Neuronal stem cell (in vitro differentiated cells): ENCODE data around the gene CRPPA. TPM values are rescaled to one million over a fixed set of nuclear protein-coding genes. Genes with fewer than 3 reads are reported as not detected.
A peak's percentile ranks its signal among the peaks of the same experiment; 100 is the strongest.

Source experiments
- DNase-seq: peaks from one replicate; pipeline ENCODE4 v3.0.0-alpha.2; 2013; ENCODE audit warnings: low spot score
- H2AFZ ChIP-seq: one replicate; pipeline ENCODE4 v1.6.1; 2013; ENCODE audit warnings: mild to moderate bottlenecking, low read length, inconsistent platforms
- H2AK5ac ChIP-seq: 2 replicates; pipeline ENCODE4 v1.6.1; 2013; ENCODE audit warnings: low read depth, mild to moderate bottlenecking, inconsistent platforms, low read length, moderate library complexity, mixed read lengths
- H2BK120ac ChIP-seq: 2 replicates; pipeline ENCODE4 v1.6.1; 2013; ENCODE audit warnings: low read depth, mild to moderate bottlenecking, inconsistent platforms, low read length, moderate library complexity, mixed read lengths
- H2BK12ac ChIP-seq: one replicate; pipeline ENCODE4 v1.6.1; 2013; ENCODE audit warnings: low read length, inconsistent platforms
- H2BK15ac ChIP-seq: 2 replicates; pipeline ENCODE4 v1.6.1; 2013; ENCODE audit warnings: mild to moderate bottlenecking, low read length, inconsistent platforms, mixed read lengths
- H2BK5ac ChIP-seq: one replicate; pipeline ENCODE4 v1.6.1; 2013; ENCODE audit warnings: inconsistent platforms, mild to moderate bottlenecking, low read length, moderate library complexity
- H3K14ac ChIP-seq: one replicate; pipeline ENCODE4 v1.6.1; 2013; ENCODE audit warnings: low read length, inconsistent platforms
- H3K18ac ChIP-seq: 2 replicates; pipeline ENCODE4 v1.6.1; 2013; ENCODE audit warnings: low read length, inconsistent platforms
- H3K23ac ChIP-seq: 2 replicates; pipeline ENCODE4 v1.6.1; 2013; ENCODE audit warnings: low read depth, mild to moderate bottlenecking, mixed read lengths, low read length, inconsistent platforms; ENCODE audit not compliant: poor library complexity
- H3K27ac ChIP-seq: replicated peaks from 3 replicates; pipeline ENCODE4 v1.5.1; 2013; ENCODE audit warnings: low read length, inconsistent platforms
- H3K27me3 ChIP-seq, 3 experiments: 2 replicates each; pipeline ENCODE4 v1.6.1; 2013; ENCODE audit warnings: low read length in 3 of 3, mild to moderate bottlenecking in 2 of 3, inconsistent platforms in 1 of 3, low read depth in 1 of 3, mixed read lengths in 1 of 3, moderate library complexity in 1 of 3; ENCODE audit not compliant: control insufficient read depth in 3 of 3, insufficient read depth in 3 of 3
- H3K36me3 ChIP-seq, 2 donors: replicated peaks in 1 of 2; 2 replicates each; pipeline ENCODE4 v1.6.1; 2013; ENCODE audit warnings: low read length in 2 of 2; ENCODE audit not compliant: control insufficient read depth in 2 of 2, insufficient read depth in 2 of 2
- H3K4ac ChIP-seq: 2 replicates; pipeline ENCODE4 v1.6.1; 2013; ENCODE audit warnings: inconsistent platforms, mild to moderate bottlenecking, low read length, moderate library complexity
- H3K4me1 ChIP-seq, 2 donors: 1 replicate in 1 of 2; 2 replicates in 1 of 2; pipeline ENCODE4 v1.6.1; 2013; ENCODE audit warnings: low read length in 2 of 2, low read depth in 1 of 2; ENCODE audit not compliant: control insufficient read depth in 2 of 2, insufficient read depth in 1 of 2
- H3K4me2 ChIP-seq: one replicate; pipeline ENCODE4 v1.6.1; 2013; ENCODE audit warnings: mild to moderate bottlenecking, low read length, inconsistent platforms; ENCODE audit not compliant: insufficient read depth, poor library complexity, severe bottlenecking
- H3K4me3 ChIP-seq, 2 donors: 2 replicates each; pipeline ENCODE4 v1.5.1; 2013; ENCODE audit warnings: low read length in 2 of 2, mild to moderate bottlenecking in 2 of 2, inconsistent platforms in 1 of 2, moderate library complexity in 1 of 2
- H3K79me1 ChIP-seq: one replicate; pipeline ENCODE4 v1.6.1; 2013; ENCODE audit warnings: low read depth, mild to moderate bottlenecking, inconsistent platforms, low read length, moderate library complexity
- H3K9ac ChIP-seq: one replicate; pipeline ENCODE4 v1.6.1; 2013; ENCODE audit warnings: mild to moderate bottlenecking, low read depth, low read length, inconsistent platforms; ENCODE audit not compliant: poor library complexity
- H3K9me3 ChIP-seq, 2 donors: replicated peaks in 1 of 2; 2 replicates each; pipeline versions ENCODE3 to v1.6.1; 2013; ENCODE audit warnings: low read length in 2 of 2, mild to moderate bottlenecking in 2 of 2, inconsistent platforms in 1 of 2, low read depth in 1 of 2, mixed read lengths in 1 of 2, moderate library complexity in 1 of 2; ENCODE audit not compliant: control insufficient read depth in 2 of 2, insufficient read depth in 1 of 2
- H4K8ac ChIP-seq: one replicate; pipeline ENCODE4 v1.6.1; 2013; ENCODE audit warnings: low read depth, mild to moderate bottlenecking, inconsistent platforms, low read length, moderate library complexity
- H4K91ac ChIP-seq: one replicate; pipeline ENCODE4 v1.6.1; 2013; ENCODE audit warnings: low read length, low read depth, mild to moderate bottlenecking, inconsistent platforms; ENCODE audit not compliant: poor library complexity
- WGBS, 2 donors: extraction: QIAGEN DNeasy Blood & Tissue Kit; methylation state at CpG; one replicate each; pipeline ENCODE4 v1.1.7; 2013; ENCODE audit warnings: missing lambda C conversion rate in 2 of 2, mixed read lengths in 1 of 2; ENCODE audit not compliant: insufficient read length in 2 of 2, insufficient replicate concordance in 1 of 2; ENCODE audit errors: extremely low coverage in 2 of 2; 5-methylcytosine and 5-hydroxymethylcytosine counted together
- polyA plus RNA-seq, 2 experiments: library from polyadenylated mRNA; stranded (reverse); fragments of 200-250 nt; gene quantifications; one replicate each; pipeline ENCODE4 v1.2.3, GENCODE V29; 2013

CRPPA gene
- polyA plus RNA-seq (2013, experiment 1 of 2), result 0.53 TPM
- polyA plus RNA-seq (2013, experiment 2 of 2), result 0.55 TPM

DNA sequence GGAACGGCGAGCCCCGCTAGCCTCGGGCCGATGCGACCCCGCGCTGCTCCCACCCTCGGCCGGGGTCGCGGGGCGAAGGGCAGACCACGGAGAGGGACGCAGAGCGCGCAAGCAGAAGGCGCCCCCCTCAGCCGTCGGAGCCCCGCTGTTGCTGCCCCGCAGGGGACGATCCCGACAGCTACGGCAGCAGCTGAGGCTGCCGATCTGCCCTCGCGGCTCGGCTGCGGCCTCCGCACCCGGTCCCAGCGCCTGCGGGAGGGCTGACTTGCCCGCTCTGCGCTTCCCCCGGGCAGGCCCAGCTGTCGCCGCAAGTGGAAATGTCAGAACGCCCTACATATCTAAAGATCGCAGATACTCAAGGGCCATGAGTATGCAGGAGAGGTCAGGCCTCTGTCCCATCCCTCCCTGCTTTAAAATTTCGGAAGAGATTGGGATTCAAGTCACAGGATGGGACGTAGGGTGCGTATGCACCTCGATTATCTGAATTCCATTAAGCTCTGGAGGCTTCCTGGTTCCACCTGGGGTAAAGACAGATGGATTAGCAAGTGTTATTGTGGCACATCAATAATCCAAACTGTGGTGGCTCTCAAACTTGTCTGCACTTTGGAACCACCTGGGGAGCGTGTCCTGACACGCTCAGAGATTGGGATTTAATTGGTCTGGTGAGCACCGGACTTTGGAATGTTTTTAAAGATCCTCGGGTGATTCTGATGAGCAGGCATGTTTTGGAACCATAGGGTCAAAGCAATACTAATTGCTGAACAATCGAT lies at the start of gene CRPPA:
CRPPA (minus strand) TSS at position 206 of the 770 bp plus-strand sequence. CDS start 216 bp downstream, outside the sequence.
- Histone ChIP-seq H2BK120ac (peak within 1 kb of the TSS; percentile 82), H3K9ac (peak within 1 kb of the TSS; percentile 87), H2BK15ac (peak within 1 kb of the TSS; percentile 59), H3K36me3 (no peaks in the 10 kb centered on the region), H4K91ac (peak within 1 kb of the TSS; percentile 76), H3K23ac (peak within 1 kb of the TSS; percentile 83), H3K4me3 (peak within 1 kb of the TSS; percentile 31 to 85), H2AK5ac (no peak within 1 kb of the TSS), H3K4me2 (peak within 1 kb of the TSS; percentile 89), H2BK12ac (no peak within 1 kb of the TSS), H3K79me1 (no peaks in the 10 kb centered on the region), H3K27me3 (no peaks in the 10 kb centered on the region), H3K27ac (peak within 1 kb of the TSS; percentile 83), H3K4ac (peak within 1 kb of the TSS; percentile 60), H2AFZ (peak within 1 kb of the TSS; percentile 73), H3K9me3 (peaks cover 0 to 6% of the 10 kb centered on the region in 2 donors), H3K18ac (peak within 1 kb of the TSS; percentile 98), H2BK5ac (peak within 1 kb of the TSS; percentile 68), H4K8ac (peak within 1 kb of the TSS; percentile 97), H3K4me1 (peaks cover 0 to 10% of the 10 kb centered on the region in 2 donors), H3K14ac (peak within 1 kb of the TSS; percentile 98)
- DNase-seq, result no peak
- WGBS, 2 donors, result no CpG with 5 or more reads among the region's 50 CpGs

GRCh38 chr7:16465469-16466361 lies 44.4 kb upstream of the CRPPA start, which contains the start of gene SOSTDC1:
SOSTDC1 (minus strand) TSS chr7:16465738; CDS start chr7:16465668, 70 bp downstream.
- Histone ChIP-seq H3K79me1 (no peaks in the 10 kb centered on the region), H2BK12ac (no peak within 1 kb of the TSS), H3K4me3 (peak within 1 kb of the TSS; percentile 19 to 53), H4K91ac (no peak within 1 kb of the TSS), H3K23ac (no peak within 1 kb of the TSS), H3K4me1 (peaks cover 10 to 11% of the 10 kb centered on the region in 2 donors), H3K4ac (no peak within 1 kb of the TSS), H2AK5ac (no peak within 1 kb of the TSS), H2AFZ (peak within 1 kb of the TSS; percentile 82), H3K14ac (no peak within 1 kb of the TSS), H2BK120ac (no peak within 1 kb of the TSS), H2BK5ac (no peak within 1 kb of the TSS), H3K36me3 (peaks cover 0 to 20% of the 10 kb centered on the region in 2 donors), H2BK15ac (no peak within 1 kb of the TSS), H3K9me3 (no peaks in the 10 kb centered on the region), H3K27ac (peak within 1 kb of the TSS; percentile 19), H3K18ac (no peak within 1 kb of the TSS), H3K27me3 (no peaks in the 10 kb centered on the region), H3K4me2 (peak within 1 kb of the TSS; percentile 56), H3K9ac (no peak within 1 kb of the TSS), H4K8ac (no peak within 1 kb of the TSS)
- WGBS, 2 donors, result no CpG with 5 or more reads among the region's 10 CpGs
- DNase-seq, result peak; percentile 31

DNA sequence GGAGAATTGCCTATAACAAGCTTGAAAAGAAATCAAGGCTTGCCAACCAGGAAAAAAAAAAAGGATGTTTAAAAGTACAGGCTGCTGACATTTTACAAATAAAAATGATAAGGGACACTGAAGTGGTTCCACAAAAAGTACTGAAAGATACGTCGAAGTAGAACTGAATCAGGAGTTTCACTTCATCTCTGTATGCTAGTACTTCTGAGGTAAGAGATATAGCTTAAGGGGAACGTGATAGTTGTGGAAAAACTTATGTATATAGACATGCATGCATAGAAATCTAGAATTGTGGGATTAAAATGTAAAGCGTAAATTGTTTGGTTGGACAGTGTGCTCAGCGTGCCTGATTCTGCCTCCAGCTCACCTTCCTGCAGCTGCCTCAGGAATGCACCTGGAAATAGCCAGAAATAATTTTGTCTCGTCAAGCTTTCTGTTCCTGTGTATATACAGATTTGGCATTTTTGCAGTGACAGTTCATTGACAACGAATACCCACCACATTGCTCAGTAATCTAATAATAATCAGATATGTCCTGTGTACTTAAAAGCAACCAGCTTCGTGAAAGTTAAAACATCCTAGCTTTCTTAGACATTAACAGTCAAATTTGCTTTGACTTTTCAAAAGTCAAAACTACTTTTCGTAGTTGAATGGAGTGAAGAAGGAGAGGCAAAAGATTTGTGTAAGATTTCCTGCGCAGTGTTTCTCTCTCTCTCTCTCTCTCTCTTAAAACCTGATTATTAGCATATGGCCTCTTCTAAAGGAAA lies 42.8 kb upstream of the CRPPA start:
- no peak overlapping the region for H3K4ac ChIP-seq
- H3K9ac ChIP-seq, result no peak overlapping the region
- H2BK12ac ChIP-seq, result no peak overlapping the region
- H4K91ac ChIP-seq, result no peak overlapping the region
- no peak overlapping the region for H2AK5ac ChIP-seq
- no peak overlapping the region for H3K18ac ChIP-seq
- no peaks in the 10 kb centered on the region for H3K27me3 ChIP-seq
- peaks cover 10 to 11% of the 10 kb centered on the region in 2 donors for H3K4me1 ChIP-seq
- DNase-seq, result no peak
- H4K8ac ChIP-seq, result no peak overlapping the region
- no peaks in the 10 kb centered on the region for H3K9me3 ChIP-seq
- no peak overlapping the region for H2BK120ac ChIP-seq
- peak overlapping the region; percentile 13 for H3K4me2 ChIP-seq
- no peak overlapping the region for H3K27ac ChIP-seq
- H3K14ac ChIP-seq, result no peak overlapping the region
- peak overlapping the region; percentile 16 for H2AFZ ChIP-seq
- WGBS, 2 donors, result no CpG with 5 or more reads among the region's 10 CpGs
- no peaks in the 10 kb centered on the region for H3K79me1 ChIP-seq
- H3K4me3 ChIP-seq, result peak overlapping the region in 1 of 2 donors; percentile 53
- H2BK5ac ChIP-seq, result no peak overlapping the region
- H2BK15ac ChIP-seq, result no peak overlapping the region
- peaks cover 0 to 20% of the 10 kb centered on the region in 2 donors for H3K36me3 ChIP-seq
- no peak overlapping the region for H3K23ac ChIP-seq
